GM11168 (cell line): Measurements from ENCODE around the gene TNPO1.

Experiments used
- in situ Hi-C: fragments of 300-500 bp; cut with MboI; formaldehyde crosslinking; loops from one replicate; pipeline ENCODE4 v1.12.0; 2022; ENCODE audit warnings: low sequenced_read_pairs; ENCODE audit not compliant: unreplicated experiment

The TNPO1 gene

DNA sequence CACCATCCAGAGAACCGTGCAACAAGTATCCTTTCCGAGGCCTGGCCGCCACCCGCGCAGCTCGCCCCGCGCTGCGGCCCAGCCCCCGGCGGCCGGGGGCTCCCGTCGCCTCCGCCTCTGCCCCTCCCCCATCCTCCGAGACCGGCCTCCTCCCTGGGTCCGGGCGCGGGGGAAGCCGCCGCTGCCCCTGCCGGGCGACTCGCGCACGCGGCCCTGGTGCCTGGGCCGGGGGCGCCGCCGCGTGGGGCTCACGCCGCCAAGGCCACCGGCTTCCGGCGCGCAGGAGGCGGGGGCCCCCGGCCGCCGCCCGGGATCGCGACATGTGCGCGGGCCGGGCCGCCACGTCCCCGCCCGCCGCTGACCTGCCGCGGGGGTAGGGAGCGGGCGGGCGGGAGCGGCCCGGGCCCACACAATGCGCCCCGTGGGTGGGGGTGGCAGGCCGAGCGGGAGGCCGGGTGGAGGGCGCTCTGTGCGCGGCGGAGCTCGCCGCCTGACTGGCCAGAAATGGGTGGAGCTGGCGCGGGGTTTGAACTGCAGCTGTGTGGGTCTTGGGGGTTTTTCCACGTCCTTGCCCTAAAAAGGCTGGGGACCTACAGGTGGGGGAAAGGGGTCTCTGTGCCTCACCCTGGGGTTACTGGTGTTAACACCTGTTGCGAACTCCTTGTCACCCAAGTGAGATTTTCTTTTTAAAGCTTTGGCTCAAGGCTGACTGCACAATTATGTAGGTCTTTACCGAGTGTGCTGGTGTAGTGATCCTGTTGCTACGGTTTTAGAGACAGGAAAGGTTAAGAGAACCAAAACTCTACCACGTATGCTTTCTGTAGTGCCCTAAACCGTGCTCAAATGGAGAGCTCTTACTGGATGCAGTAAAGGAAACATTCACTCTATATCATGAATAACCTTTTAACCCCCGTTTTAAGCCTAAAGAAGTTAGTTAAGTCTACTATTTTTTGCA, 32.3 kb downstream of the TNPO1 start:
- in situ Hi-C loops: loop anchor here (10.0 kb wide), 2 partner anchors 234 to 494 kb away; no protein-coding TSS in a partner anchor

DNA sequence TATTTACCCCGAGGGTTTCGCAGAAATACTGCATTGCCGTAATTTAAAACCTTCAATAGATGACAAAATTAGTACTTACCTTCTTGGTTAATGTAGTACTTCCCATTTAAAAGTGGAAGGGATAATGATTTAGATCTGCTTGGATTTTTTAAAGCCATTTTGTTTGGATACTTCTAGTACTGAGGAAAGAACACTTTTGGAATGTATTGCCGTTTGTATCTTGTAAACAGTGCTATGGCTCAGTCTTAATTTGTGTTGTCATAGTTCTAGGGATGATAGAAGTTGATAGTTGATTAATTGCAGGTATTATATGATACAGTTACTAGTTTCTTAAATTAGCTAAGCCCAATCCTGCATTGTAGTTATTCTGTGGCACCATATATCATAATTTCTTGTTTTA, 33.1 kb downstream of the TNPO1 start:
- in situ Hi-C loops: loop anchor here (10.0 kb wide), 2 partner anchors 235 to 495 kb away; no protein-coding TSS in a partner anchor

DNA sequence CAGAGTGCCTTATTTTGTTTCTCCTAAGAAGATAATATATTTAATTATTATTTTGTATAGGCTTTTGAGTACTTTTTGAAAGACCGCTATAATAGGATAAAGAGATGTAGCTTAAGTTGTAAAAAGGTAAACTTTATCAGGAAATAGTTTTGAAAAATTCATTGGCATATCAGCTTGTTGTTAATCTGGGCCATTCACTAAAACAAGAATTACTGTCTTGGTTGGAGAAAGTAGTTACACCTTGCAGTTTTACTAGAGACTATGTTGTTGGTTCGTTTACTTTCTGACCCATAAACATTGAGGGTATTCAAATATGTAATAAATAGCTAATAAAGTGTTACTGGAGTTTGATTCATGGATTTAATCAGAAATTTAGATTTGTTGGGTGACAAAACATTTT, 33.7 kb downstream of the TNPO1 start:
- in situ Hi-C loops: no loop called here

DNA sequence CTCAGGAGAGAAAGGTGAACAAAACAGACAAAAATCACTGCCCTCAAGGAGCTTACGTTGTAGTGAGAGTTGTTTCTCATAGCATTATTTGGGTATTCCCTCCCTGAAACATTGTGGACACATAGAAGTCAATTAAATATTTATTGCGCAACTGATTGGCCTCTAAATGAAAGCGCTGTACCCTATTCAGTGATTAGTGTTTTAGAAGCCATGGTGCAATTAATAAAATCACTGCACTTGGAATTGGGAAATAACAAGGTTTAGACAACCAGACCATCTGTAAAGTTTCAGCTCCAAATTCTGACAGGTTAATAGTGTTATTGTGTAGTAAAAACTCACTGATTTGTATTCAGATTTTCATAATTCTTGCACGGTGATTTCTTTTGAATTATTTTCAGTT, 35.9 kb downstream of the TNPO1 start:
- in situ Hi-C loops: no loop called here

DNA sequence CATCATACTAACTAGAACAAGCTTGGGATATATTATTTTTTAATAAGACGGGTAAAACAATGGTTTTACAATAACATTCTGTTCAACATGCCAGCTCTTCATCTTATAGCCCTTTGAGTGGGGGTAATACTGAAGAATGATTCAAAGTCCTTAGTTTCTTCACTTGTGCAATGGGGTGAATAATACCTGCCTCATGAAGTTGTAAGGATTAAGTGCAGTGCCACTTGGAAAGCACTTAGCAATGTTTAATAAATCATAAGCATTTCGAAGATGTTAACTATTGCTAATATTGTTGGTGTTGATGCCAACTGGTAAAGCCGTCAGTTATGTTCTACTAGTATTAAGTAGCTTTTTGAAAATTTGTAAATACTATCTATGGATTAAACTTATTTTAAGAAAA, 38.0 kb downstream of the TNPO1 start:
- in situ Hi-C loops: no loop called here

DNA sequence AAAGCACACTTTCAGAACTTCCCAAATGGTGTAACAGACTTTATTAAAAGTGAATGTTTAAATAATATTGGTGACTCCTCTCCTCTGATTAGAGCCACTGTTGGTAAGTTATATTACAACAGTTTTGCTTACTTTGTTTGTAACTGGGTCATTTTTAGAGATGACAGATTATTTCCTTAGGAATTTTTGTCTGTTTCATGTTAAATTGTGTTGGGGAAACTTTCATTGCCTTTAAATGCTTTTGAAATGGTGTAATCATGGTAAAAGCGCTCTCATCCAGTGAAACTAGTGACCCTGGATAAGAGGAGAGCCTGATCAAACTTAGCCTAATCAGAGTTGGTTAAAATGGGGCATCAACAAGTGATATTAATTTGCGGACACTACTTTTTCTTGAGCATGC, 39.4 kb downstream of the TNPO1 start:
- in situ Hi-C loops: no loop called here

DNA sequence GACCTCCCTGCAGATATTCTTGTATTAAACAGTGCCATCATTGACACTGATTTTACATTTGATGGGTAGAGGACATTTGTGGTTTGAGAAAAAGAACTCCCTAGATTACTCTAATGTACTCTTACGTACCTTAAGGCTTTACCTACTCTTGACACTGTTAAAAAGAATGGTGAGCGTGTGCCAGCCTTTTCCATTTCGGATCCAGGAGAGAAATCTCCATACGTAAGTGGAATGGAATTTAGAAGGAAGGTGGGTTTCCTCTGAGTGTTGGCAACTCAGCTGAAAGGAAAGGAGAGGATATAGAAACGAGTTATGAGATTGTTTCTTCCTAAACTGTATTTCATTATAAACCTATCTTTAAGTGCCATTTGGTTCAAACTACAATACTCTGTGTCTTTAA, 40.9 kb downstream of the TNPO1 start:
- in situ Hi-C loops: no loop called here

DNA sequence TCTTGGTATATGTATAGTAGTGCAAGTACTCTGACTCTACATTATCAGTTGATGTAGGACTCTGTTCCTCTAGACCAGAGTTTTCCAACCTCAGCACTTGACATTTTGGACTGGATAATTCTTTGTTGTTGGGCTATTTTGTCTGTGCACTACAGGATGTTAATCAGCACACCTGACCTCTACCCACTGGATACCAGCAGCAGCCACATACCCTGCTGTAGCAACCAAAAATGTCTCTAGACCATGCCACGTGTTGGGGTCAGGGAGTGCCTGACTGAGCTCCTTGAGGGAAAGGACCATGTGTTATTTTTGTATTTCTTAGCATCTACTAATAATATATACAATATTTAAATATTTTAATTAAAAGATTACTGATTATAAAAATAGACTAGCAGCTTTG, 42.7 kb downstream of the TNPO1 start:
- in situ Hi-C loops: no loop called here

DNA sequence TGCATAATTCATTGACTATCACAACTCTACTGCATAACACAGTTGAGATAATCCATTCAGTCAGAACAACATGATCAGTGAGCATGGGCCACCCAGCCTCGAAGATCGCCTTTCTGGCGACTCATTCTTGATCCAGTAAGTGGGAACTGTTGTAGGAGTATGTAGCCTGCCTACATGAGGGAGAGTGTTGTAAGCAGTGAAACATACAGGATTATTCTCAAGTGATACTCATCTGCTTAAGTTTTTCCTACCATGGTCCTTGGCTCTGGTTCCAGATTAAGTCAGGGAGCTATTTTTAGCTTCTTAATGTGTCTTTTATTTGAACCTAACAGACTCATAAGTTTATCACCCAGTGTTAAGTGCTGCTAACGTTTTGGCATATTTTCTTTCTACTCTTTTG, 44.0 kb downstream of the TNPO1 start:
- in situ Hi-C loops: no loop called here

DNA sequence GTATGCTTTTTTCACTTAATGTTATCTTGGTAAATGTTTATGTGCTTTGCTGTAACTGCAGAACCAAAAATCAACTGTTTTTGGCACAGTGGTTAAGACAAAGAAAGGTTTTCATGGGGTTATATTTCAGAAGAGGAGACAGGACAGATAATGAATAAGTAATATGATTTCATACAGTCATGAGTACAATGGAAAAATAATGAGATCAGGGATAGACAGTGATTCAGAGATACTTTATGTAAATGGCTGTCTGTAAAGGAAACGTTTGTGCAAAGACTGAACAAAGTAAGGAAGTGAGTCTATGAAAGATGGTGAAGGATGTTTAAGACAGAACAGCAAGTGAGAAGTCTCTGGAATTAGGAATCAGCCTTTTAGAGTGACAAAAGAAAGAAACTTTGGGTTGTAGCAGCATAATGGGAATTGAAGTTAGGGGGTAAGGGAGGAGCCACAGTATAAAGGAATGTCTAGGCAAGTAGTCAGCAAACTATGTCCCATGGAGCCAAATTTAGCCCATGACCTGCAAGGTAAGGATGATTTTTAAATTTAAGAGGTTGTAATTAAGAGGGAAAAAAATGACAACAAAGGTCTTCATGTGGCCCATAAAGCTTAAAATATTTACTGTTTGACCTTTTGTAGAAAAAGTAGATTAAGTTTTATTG, 55.0 kb downstream of the TNPO1 start:
- in situ Hi-C loops: no loop called here

DNA sequence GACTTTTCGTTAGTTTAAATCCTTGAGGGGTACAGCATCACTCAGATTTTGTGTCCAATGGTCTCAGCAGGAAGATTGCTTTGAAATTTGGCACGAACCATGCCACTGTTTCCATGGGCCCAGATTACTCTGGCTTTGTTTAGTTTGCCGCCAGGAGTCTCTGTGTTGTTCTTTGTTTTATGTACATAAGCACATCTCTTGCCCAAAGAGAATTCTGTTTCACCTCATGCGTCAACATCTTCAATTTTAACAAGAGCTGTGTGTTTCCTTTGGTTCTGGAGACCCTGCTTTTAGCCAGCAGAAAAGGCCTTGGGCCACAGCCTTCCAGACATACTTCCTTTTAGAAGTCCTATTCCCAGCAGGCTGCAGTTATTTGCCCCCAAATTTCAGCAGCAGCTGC, 62.4 kb downstream of the TNPO1 start:
- in situ Hi-C loops: no loop called here

DNA sequence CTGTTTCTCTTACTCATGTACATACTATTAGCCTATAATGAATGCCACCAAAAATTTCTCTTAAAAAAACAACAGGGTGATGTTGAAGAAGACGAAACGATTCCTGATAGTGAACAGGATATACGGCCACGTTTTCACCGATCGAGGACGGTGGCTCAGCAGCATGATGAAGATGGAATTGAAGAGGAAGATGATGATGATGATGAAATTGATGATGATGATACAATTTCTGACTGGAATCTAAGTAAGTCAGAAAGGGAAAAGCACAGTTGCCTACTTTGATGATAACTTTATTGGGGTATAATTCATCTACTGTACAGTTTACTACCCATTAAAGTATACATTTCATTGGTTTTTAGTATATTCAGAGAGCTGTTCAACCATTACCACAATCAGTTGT, 66.5 kb downstream of the TNPO1 start:
- in situ Hi-C loops: no loop called here

DNA sequence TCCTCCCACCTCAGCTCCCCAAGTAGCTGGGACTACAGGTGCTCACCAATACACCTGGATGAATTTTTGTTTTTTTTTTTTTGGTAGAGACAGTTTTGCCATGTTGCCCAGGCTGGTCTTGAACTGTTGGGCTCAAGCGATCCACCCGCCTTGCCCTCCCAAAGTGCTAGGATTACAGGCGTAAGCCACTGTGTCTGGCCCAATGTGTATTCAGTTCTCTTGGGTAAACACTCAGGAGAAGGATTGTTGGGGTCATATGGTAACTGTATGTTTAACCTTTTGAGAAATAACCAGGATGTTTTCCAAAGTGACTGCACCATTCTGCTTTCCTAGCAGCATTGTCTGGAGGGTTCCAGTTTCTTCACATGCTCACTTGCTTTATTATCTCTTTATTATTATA, 67.4 kb downstream of the TNPO1 start:
- in situ Hi-C loops: no loop called here

DNA sequence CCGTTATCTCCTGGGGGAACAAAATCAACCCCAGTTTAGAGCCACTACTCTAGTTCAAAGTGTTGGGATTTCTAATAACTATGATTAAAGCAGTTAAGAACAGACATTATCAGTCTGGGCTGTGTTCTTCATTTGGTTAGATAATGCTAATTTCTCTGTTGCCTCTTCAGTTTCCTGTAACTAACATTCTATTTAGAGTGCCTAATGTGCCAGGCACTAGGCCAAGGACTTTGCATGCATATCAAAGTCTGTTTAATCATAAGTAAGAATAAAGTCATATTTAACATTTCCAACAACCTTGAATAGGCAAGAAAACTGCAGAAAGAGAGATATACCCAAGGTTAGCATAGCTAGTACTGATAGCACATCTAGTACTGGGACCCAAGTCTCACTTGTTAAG, 68.4 kb downstream of the TNPO1 start:
- in situ Hi-C loops: no loop called here

DNA sequence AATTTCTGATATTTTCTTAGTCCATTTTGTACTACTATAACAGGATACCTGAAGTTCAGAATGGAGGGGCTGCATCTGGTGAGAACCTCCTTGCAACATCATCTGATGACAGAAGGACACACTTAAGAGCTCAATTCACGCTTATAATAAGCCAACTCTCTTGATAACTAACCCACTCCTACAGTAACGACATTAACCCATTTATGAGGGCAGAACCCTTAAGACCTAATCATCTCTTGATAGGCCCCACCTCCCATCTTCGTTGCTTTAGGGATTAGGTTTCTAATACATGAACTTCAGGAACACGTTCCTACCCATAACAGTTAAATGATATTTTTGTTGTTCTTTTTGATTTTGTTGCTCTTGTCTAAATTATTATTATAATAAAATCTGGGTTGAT, 69.4 kb downstream of the TNPO1 start:
- in situ Hi-C loops: no loop called here

DNA sequence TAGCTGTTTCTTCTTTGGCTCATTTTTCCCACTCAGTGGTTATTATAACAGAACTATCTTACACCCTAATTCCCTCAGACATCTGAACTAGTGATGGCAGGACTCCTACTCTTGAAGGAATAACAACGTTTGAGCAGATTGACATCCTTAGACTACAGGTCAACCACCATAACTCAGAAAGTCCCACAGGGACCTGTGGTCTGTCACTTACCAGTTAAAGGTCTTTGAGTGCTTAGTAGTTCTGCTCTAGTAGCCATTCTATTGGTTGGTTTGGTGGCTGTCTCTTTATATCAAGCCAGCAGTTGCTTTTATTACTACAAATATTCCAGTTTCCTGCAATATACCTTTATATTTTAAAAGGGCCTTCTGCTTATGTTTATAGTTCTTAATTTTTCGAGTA, 72.1 kb downstream of the TNPO1 start:
- in situ Hi-C loops: no loop called here

DNA sequence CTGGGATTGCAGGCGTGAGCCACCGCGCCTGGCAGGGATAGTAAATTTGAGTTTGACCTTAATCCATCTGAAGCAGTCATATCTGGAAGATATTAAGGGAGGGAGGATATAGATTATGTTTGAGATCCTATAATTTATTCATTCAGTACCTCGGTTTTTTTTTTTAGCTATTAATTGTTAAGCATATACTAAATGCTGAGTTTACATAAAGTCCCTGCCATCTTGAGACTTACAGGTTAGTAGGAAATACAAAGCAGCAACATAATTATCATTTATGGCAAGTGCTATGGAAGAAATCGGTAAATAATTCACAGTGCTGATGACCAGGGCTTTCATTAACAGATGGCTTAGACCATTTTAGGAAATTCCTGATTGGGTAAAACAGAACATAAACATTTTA, 72.9 kb downstream of the TNPO1 start:
- in situ Hi-C loops: no loop called here

DNA sequence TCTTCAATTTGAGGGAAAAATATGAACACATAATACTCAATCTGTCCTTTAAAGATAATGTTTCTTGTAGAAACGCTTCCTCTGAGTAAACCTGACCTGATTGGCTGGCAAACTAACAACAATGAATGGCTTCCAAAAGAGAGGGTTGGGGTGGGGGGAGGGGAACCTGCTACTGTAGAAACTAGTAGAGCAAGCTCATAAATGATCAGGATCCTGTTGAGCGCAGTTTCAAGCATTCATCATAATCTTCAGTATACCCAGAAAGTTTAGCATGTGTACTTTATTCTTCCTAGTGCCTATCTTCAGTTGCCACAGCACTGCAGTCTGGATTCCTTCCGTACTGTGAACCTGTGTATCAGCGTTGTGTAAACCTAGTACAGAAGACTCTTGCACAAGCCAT, 76.4 kb downstream of the TNPO1 start:
- in situ Hi-C loops: no loop called here

DNA sequence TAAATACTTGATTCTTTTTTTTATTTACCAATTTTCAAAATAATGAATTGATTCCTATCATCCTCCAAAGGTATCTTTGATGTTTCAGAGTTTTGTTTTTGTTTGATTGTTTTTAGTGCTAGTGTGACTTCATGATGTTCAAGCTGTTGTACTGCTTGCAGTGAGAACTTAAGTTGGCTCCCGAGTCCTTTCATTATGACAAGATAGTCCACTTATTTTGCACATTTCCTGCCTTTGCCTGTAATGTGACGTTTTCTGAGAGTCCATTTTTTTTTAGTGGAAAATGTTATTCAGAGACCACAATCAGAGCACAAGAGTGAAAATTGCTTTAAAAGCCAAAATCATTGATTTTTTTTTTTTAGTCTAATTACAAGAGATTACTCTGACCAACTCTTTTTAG, 79.3 kb downstream of the TNPO1 start:
- in situ Hi-C loops: no loop called here

DNA sequence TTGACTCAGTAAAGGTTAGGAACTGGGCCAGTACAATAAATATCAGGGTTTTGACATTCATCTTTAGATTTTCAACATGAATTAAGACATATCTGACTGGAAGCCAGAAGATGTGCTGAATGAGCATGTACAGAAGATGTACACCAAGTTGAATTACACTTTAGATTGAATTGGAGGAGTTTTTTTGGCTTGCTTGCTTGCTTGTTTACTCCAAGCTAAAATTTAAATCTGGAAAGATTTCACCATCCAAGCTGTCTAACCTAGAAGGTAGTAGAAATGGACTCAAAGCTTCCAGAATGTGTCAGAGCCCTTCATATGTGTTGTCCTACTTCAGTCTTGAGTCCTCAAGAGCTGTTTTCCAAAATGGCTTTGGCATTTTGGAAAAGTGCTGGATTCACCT, 90.3 kb downstream of the TNPO1 start:
- in situ Hi-C loops: no loop called here

DNA sequence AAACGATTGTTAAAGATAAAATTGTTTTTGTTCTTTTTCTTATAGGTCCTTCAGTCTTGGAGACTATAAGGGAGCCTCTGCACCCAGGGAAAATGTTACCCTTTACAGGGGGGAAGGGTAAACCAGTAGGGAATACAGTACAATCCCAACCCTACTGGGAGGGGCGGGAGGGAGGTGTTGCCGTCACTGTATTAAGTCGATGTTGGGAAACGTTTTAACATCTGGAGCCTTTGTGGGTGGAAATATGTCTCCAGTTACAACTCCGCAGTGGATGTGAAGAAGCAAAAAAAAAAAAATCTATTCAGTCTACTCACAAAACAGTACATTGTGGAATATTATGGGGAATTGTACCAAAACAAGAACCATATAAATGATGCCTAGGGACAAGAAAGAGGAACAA, 92.2 kb downstream of the TNPO1 start:
- in situ Hi-C loops: no loop called here

DNA sequence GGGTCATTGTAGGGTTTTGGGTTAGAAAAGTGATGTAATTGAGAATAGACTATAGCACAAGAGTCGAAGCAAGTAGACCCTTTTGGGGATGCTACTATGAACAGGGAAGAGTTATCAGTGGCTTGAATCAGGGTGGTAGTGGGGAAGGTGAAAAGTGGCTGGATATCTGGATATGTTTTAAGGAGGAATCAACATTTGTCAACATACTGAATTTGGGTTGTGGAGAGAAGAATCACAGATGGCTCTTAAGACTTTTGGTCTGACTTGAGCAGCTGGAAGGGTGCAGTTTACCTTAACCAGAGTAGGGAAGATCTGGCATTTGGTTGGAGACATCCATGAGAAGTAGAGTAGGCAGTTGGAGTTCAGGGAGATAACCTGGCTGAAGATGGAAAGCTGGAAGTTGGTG, 100.9 kb downstream of the TNPO1 start:
- in situ Hi-C loops: no loop called here
